Body of pancreas (tissue), 4 donors: ENCODE measurements around the gene AKAP5. TPM values are rescaled to one million over a fixed set of nuclear protein-coding genes. Genes with fewer than 3 reads are reported as not detected.

ENCODE experiments used
- ATAC-seq: fragments of 150-250 bp; one replicate; pipeline ENCODE4 v1.9.1; 2016
- DNase-seq, 4 donors: peaks; one replicate each; pipeline ENCODE4 v3.0.0-alpha.2; 2019
- H3K27ac ChIP-seq, 4 donors: fragments of 200-600 bp; sonication (generic); 1 replicate in 3 of 4; 2 replicates in 1 of 4; pipeline versions ENCODE4 v1.5.1 to v1.6.1; 2016 to 2019; ENCODE audit warnings: mild to moderate bottlenecking in 1 of 4, mixed read lengths in 1 of 4, moderate library complexity in 1 of 4
- H3K27me3 ChIP-seq, 2 donors: fragments of 200-600 bp; sonication (generic); one replicate each; pipeline ENCODE4 v1.6.0; 2016; ENCODE audit warnings: mild to moderate bottlenecking in 1 of 2
- H3K36me3 ChIP-seq, 2 donors: fragments of 200-600 bp; sonication (generic); replicated peaks in 1 of 2; 2 replicates each; pipeline ENCODE4 v1.5.1; 2016; ENCODE audit warnings: low read depth in 2 of 2; ENCODE audit not compliant: insufficient read depth in 1 of 2
- H3K4me1 ChIP-seq: fragments of 200-600 bp; sonication (generic); one replicate; pipeline ENCODE4 v1.6.0; 2016
- H3K4me3 ChIP-seq, 2 donors: fragments of 200-600 bp; sonication (generic); 1 replicate in 1 of 2; 2 replicates in 1 of 2; pipeline ENCODE4 v1.5.1; 2016 to 2019
- H3K9me3 ChIP-seq, 3 donors: fragments of 200-600 bp; sonication (generic); 1 replicate in 2 of 3; 2 replicates in 1 of 3; pipeline ENCODE4 v1.5.1; 2016
- CTCF ChIP-seq, 7 experiments: fragments of 450-650 bp in 4 of 7; fragments of 200-600 bp in 3 of 7; sonication (generic) in 3 of 7; IDR thresholded peaks; one replicate each; pipeline ENCODE4 v1.5.1; 2016 to 2019; ENCODE audit warnings: antibody characterized with exemption in 7 of 7
- POLR2A ChIP-seq, 3 donors: fragments of 450-650 bp; IDR thresholded peaks; one replicate each; pipeline ENCODE4 v1.6.1; 2016; ENCODE audit warnings: antibody characterized with exemption in 3 of 3, mild to moderate bottlenecking in 2 of 3
- WGBS, 2 donors: methylation state at CpG; one replicate each; pipeline ENCODE4 v1.1.5; 2017; 5-methylcytosine and 5-hydroxymethylcytosine counted together
- intact Hi-C: fragments of 100-400 bp; cut with DNase I; formaldehyde crosslinking; loops from one replicate; pipeline ENCODE4 v1.15.1; 2023
- total RNA-seq, 2 donors: library from RNA; depleted of rRNA; stranded (reverse); fragments of >200 nt; gene quantifications; one replicate each; pipeline ENCODE4 v1.1.0, GENCODE V29; 2016

Gene AKAP5, protein sequence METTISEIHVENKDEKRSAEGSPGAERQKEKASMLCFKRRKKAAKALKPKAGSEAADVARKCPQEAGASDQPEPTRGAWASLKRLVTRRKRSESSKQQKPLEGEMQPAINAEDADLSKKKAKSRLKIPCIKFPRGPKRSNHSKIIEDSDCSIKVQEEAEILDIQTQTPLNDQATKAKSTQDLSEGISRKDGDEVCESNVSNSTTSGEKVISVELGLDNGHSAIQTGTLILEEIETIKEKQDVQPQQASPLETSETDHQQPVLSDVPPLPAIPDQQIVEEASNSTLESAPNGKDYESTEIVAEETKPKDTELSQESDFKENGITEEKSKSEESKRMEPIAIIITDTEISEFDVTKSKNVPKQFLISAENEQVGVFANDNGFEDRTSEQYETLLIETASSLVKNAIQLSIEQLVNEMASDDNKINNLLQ
- total RNA-seq = under 1 TPM in 1 of 2 donors, not detected in 1; under 0.01 TPM

DNA sequence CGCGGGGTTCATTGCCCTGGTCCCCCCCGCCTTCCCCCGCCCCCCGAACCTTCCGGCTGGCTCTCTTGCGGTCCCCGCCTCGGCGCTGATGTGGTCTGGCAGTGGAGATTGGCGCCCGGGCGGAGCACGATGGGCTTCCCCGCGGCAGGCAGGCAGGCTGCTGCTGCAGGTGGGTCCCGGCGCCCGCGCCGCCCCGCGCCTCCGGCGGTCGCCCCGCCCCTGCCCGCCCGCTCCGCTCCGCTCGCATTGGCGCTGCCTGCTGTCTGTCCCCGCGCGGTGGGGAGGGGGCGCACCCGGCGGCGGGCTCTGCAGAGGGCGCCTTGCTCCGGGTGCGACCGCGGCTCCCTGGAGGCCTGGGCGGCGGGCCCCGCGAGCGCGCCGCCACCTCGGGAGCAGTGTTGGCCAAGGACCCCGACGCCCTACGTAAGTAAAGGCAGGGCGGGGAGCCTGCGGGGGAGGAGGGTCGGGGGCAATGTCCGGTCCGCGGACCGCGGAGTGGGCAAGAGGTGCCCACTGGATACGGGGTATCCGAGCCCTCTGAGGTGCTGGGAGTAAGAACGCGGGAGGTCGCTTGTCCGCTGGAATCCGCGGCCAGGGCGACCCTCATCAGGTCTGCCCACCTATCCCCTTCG, at the start of gene AKAP5:
Gene AKAP5 (plus strand): TSS at position 309 of the 632 bp plus-strand sequence. CDS start 2,896 bp downstream, outside the sequence.
- intact Hi-C loops = no loop called here
- peaks cover 15% of the 10 kb centered on the region for H3K4me1 ChIP-seq
- WGBS, 2 donors = 1 to 3% methylated on average over 17 to 53 of the region's 74 CpGs

DNA sequence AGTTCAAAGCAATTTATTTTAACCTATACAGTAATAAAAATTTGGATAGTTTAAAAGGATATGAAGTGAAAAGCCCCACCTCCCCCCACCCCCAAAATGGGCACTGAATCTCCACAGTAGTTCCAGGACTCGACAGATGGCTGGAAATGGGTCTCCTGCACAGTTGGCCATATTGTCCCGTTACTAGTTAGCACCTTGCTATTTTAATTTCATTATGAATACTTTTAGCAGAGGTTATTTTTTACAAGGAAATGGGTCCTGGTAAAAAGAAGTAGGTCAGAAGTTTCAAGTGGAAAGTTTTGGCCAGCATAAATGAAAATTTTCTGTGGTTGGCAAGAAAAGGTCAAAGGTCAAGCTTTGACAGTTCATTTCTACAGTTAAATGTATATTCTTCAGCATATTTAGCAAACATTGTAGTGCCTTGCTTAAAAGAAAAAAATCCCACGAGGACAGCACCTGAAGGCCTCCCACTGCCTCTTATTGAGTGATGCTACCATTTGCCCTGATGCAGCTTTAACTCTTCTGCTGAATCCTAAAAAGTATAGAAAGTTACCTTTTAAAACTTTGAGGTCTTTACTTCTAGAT, 48.9 kb upstream of the AKAP5 start:
- intact Hi-C loops = no loop called here
- peaks cover 12 to 32% of the 10 kb centered on the region in 2 donors for H3K36me3 ChIP-seq
- no peak overlapping the region for H3K4me3 ChIP-seq
- WGBS, 2 donors = 72 to 76% methylated on average over 3 of the region's 3 CpGs
- H3K4me1 ChIP-seq = no peaks in the 10 kb centered on the region
- TF ChIP-seq CTCF (IDR thresholded peaks at IDR 0.05) = no peak
- TF ChIP-seq POLR2A (IDR thresholded peaks at IDR 0.05) = no peak
- H3K9me3 ChIP-seq = no peaks in the 10 kb centered on the region
- no peak for ATAC-seq
- H3K27ac ChIP-seq = no peak overlapping the region
- no peak for DNase-seq
- no peaks in the 10 kb centered on the region for H3K27me3 ChIP-seq

More for the DNA sequence above, at the start of gene AKAP5:
- Histone ChIP-seq H3K4me3 (peak within 1 kb of the TSS; percentile 48 to 49), H3K27ac (peak within 1 kb of the TSS in 3 of 4 donors; percentile 39 to 49 (median 48)), H3K36me3 (no peaks in the 10 kb centered on the region), H3K27me3 (no peaks in the 10 kb centered on the region), H3K9me3 (no peaks in the 10 kb centered on the region)
- DNase-seq (peak; percentile 44 to 77 (median 56)), ATAC-seq (peak; percentile 89)
- no peak for TF ChIP-seq POLR2A (IDR thresholded peaks at IDR 0.05)
- no peak for TF ChIP-seq CTCF (IDR thresholded peaks at IDR 0.05)

DNA sequence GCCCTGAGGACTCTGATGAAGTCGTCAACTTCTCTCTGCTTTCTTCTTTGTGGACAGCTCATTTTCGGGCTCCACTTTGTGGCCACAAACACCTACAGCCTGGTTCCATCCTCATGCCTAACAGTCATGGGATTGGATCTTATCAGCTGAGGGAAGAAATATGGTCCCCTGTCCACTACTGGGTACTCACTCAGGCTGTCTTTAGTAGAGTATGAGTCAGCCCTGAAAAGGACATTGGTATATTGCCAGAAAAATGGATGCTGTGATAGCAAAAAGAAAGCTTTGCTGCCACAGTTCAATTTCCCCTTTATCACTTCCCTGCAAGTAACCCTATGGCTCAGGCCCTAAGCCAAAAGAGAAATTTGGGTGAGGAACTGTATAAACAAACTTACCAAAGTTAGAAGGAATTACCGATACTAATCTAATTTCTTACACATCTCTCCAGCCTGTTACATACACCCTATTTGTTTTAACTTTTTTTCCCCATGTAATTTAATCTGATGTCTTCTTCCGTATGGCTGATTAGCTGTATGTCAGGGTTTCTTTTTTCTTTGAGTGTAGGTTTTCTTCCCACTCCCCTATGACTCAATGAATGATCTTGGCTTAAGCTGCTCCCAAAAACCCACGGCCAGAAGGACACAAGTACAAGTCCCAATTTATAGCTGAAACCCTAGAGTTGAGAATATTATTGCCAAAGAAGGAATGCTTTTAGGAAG, 48.1 kb upstream of the AKAP5 start:
- DNase-seq (no peak), ATAC-seq (no peak)
- TF ChIP-seq CTCF (IDR thresholded peaks at IDR 0.05) = no peak
- no peak for TF ChIP-seq POLR2A (IDR thresholded peaks at IDR 0.05)
- Histone ChIP-seq H3K4me1 (no peaks in the 10 kb centered on the region), H3K4me3 (no peak overlapping the region), H3K27me3 (no peaks in the 10 kb centered on the region), H3K9me3 (no peaks in the 10 kb centered on the region), H3K36me3 (peaks cover 12 to 33% of the 10 kb centered on the region in 2 donors), H3K27ac (no peak overlapping the region)
- WGBS, 2 donors = 85 to 89% methylated on average over 5 of the region's 5 CpGs
- intact Hi-C loops = no loop called here

DNA sequence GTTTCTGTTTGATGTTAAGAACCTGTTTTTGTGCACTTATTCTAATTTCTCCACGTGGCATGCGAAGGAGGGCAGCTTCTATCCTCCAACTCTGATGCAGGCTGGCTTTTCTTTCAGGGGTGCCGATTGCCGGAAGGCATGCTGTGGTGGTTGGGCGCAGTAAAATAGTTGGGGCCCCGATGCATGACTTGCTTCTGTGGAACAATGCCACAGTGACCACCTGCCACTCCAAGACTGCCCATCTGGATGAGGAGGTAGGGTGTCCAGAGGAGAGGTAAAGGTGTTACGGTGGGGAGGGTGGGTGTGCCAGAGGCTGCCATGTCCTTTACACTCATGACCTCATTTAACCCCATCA, 47.6 kb upstream of the AKAP5 start:
- no peak for ATAC-seq
- Histone ChIP-seq H3K4me3 (no peak overlapping the region), H3K9me3 (no peaks in the 10 kb centered on the region), H3K27ac (no peak overlapping the region), H3K27me3 (no peaks in the 10 kb centered on the region), H3K4me1 (no peaks in the 10 kb centered on the region), H3K36me3 (peaks cover 12 to 31% of the 10 kb centered on the region in 2 donors)
- no peak for DNase-seq
- intact Hi-C loops = no loop called here
- TF ChIP-seq POLR2A (IDR thresholded peaks at IDR 0.05) (no peak), CTCF (IDR thresholded peaks at IDR 0.05) (no peak)
- WGBS, 2 donors = 93 to 99% methylated on average over 7 of the region's 7 CpGs
